ENCODE data around the gene COX5A.

GRCh38 chr15:74977599-74977998 is 39.7 kb upstream of the COX5A start:
- TF ChIP-seq ZNF274 (CRISPR knock-in tag; IDR thresholded peaks at IDR 0.05) (no peak), EZH2 (conservative IDR thresholded peaks at IDR 0.05; ENCODE audit: low read depth, low read length) (no peak)

Data from HepG2 (cell line).